SIG-M5 (cell line): ENCODE data around the gene FAM217B.
"Not testable (repeated sequence)": the region's sequence is repeated elsewhere in the genome, so short reads cannot be mapped to it uniquely, and the experiment has no call there.

Experiments used
- DNase-seq: peaks from one replicate; lab custom pipeline; 2025; lab: John Stamatoyannopoulos, UW

The FAM217B gene

GRCh38 chr20:59938696-59939051 lies 1.5 kb upstream of the FAM217B start:
- no peak for DNase-seq

- no peak for DNase-seq
These were observed 924 bp upstream of the FAM217B start for GRCh38 chr20:59939052-59939878.

- DNase-seq: no peak
These were observed 385 bp upstream of the FAM217B start for GRCh38 chr20:59939879-59940128.

- DNase-seq: no peak
These were observed 736 bp downstream of the FAM217B start for GRCh38 chr20:59940956-59941294.

- DNase-seq: no peak
These were observed 2.1 kb downstream of the FAM217B start for GRCh38 chr20:59942245-59942644.

- DNase-seq: no peak
These were observed 4.5 kb downstream of the FAM217B start for GRCh38 chr20:59944726-59945125.

GRCh38 chr20:59945175-59945574 lies 5.0 kb downstream of the FAM217B start:
- DNase-seq: no peak

GRCh38 chr20:59945731-59946130 lies 5.5 kb downstream of the FAM217B start:
- no peak for DNase-seq

GRCh38 chr20:59947376-59947775 lies 7.2 kb downstream of the FAM217B start:
- DNase-seq: no peak

GRCh38 chr20:59948212-59948611 lies 8.0 kb downstream of the FAM217B start:
- no peak for DNase-seq

GRCh38 chr20:59948828-59949720 lies 8.9 kb downstream of the FAM217B start:
- no peak for DNase-seq

GRCh38 chr20:59949911-59950310 lies 9.7 kb downstream of the FAM217B start:
- DNase-seq: no peak

GRCh38 chr20:59954718-59955117 lies 14.5 kb downstream of the FAM217B start:
- DNase-seq: no peak

GRCh38 chr20:59955131-59955796 lies 15.1 kb downstream of the FAM217B start:
- peak; percentile 30 for DNase-seq

- not testable (repeated sequence) for DNase-seq
These were observed 17.4 kb downstream of the FAM217B start for GRCh38 chr20:59957568-59957967.

GRCh38 chr20:59958123-59958522 lies 17.9 kb downstream of the FAM217B start, which contains the start of gene CDH26:
TSS of gene CDH26 (plus strand) at chr20:59958423. CDS start at chr20:59958727, 304 bp downstream.
- no peak for DNase-seq

GRCh38 chr20:59958626-59959025 lies 18.4 kb downstream of the FAM217B start:
- no peak for DNase-seq

GRCh38 chr20:59961423-59961822 lies 21.2 kb downstream of the FAM217B start:
- no peak for DNase-seq

- DNase-seq: no peak
These were observed 22.0 kb downstream of the FAM217B start for GRCh38 chr20:59962155-59962554.

GRCh38 chr20:59966428-59966827 lies 26.2 kb downstream of the FAM217B start:
- no peak for DNase-seq

GRCh38 chr20:59971428-59971827 lies 31.2 kb downstream of the FAM217B start:
- no peak for DNase-seq

GRCh38 chr20:59972037-59972801 lies 32.0 kb downstream of the FAM217B start:
- no peak for DNase-seq
